Measurements from ENCODE around the gene PRSS12.
"Not testable (repeated sequence)": the region's sequence is repeated elsewhere in the genome, so short reads cannot be mapped to it uniquely, and the experiment has no call there.

The PRSS12 gene

GRCh38 chr4:118352843-118353533 is at the start of gene PRSS12:
Gene PRSS12 (minus strand): TSS chr4:118353003. CDS start chr4:118352720, 283 bp downstream.
- peak; percentile 61 for DNase-seq (ENCODE audit: low read depth)

- DNase-seq (ENCODE audit: low read depth), result no peak
These were observed 47.6 kb upstream of the PRSS12 start for GRCh38 chr4:118400356-118400755.

GRCh38 chr4:118399883-118400282 is 47.1 kb upstream of the PRSS12 start:
- DNase-seq (ENCODE audit: low read depth), result peak; percentile 31

GRCh38 chr4:118398226-118399090 is 45.7 kb upstream of the PRSS12 start:
- no peak for DNase-seq (ENCODE audit: low read depth)

- no peak for DNase-seq (ENCODE audit: low read depth)
These were observed 44.8 kb upstream of the PRSS12 start for GRCh38 chr4:118397623-118397979.

- no peak for DNase-seq (ENCODE audit: low read depth)
These were observed 44.2 kb upstream of the PRSS12 start for GRCh38 chr4:118396881-118397622.

GRCh38 chr4:118395057-118395644 is 42.3 kb upstream of the PRSS12 start:
- no peak for DNase-seq (ENCODE audit: low read depth)

GRCh38 chr4:118392509-118392908 is 39.7 kb upstream of the PRSS12 start:
- DNase-seq (ENCODE audit: low read depth), result not testable (repeated sequence)

- DNase-seq (ENCODE audit: low read depth), result no peak
These were observed 37.3 kb upstream of the PRSS12 start for GRCh38 chr4:118390121-118390520.

GRCh38 chr4:118389721-118390120 is 36.9 kb upstream of the PRSS12 start:
- DNase-seq (ENCODE audit: low read depth), result no peak

- DNase-seq (ENCODE audit: low read depth), result no peak
These were observed 35.8 kb upstream of the PRSS12 start for GRCh38 chr4:118388606-118389005.

- DNase-seq (ENCODE audit: low read depth), result no peak
These were observed 29.1 kb upstream of the PRSS12 start for GRCh38 chr4:118381902-118382301.

GRCh38 chr4:118373614-118374255 is 20.9 kb upstream of the PRSS12 start:
- DNase-seq (ENCODE audit: low read depth), result no peak

- DNase-seq (ENCODE audit: low read depth), result no peak
These were observed 19.4 kb upstream of the PRSS12 start for GRCh38 chr4:118372251-118372650.

GRCh38 chr4:118369231-118369630 is 16.4 kb upstream of the PRSS12 start:
- DNase-seq (ENCODE audit: low read depth), result no peak

- no peak for DNase-seq (ENCODE audit: low read depth)
These were observed 15.1 kb upstream of the PRSS12 start for GRCh38 chr4:118367872-118368271.

- no peak for DNase-seq (ENCODE audit: low read depth)
These were observed 14.6 kb upstream of the PRSS12 start for GRCh38 chr4:118367361-118367760.

GRCh38 chr4:118363166-118363565 is 10.4 kb upstream of the PRSS12 start:
- no peak for DNase-seq (ENCODE audit: low read depth)

GRCh38 chr4:118361192-118361591 is 8.4 kb upstream of the PRSS12 start:
- DNase-seq (ENCODE audit: low read depth), result no peak

- no peak for DNase-seq (ENCODE audit: low read depth)
These were observed 7.3 kb upstream of the PRSS12 start for GRCh38 chr4:118360106-118360505.

GRCh38 chr4:118357601-118358000 is 4.8 kb upstream of the PRSS12 start:
- DNase-seq (ENCODE audit: low read depth), result no peak

- DNase-seq (ENCODE audit: low read depth), result no peak
These were observed 3.9 kb upstream of the PRSS12 start for GRCh38 chr4:118356731-118357130.
